Measurements from ENCODE around the gene ABI2.

- TF ChIP-seq, protein P1, sequence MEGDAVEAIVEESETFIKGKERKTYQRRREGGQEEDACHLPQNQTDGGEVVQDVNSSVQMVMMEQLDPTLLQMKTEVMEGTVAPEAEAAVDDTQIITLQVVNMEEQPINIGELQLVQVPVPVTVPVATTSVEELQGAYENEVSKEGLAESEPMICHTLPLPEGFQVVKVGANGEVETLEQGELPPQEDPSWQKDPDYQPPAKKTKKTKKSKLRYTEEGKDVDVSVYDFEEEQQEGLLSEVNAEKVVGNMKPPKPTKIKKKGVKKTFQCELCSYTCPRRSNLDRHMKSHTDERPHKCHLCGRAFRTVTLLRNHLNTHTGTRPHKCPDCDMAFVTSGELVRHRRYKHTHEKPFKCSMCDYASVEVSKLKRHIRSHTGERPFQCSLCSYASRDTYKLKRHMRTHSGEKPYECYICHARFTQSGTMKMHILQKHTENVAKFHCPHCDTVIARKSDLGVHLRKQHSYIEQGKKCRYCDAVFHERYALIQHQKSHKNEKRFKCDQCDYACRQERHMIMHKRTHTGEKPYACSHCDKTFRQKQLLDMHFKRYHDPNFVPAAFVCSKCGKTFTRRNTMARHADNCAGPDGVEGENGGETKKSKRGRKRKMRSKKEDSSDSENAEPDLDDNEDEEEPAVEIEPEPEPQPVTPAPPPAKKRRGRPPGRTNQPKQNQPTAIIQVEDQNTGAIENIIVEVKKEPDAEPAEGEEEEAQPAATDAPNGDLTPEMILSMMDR (IDR thresholded peaks at IDR 0.05) = no peak
- no peak for TF ChIP-seq POLR2AphosphoS5 (IDR thresholded peaks at IDR 0.05; ENCODE audit: low read depth, low read length)
- TF ChIP-seq TCF7L2 (IDR thresholded peaks at IDR 0.05; ENCODE audit: low read depth, low read length) = no peak
- TF ChIP-seq SIN3A (IDR thresholded peaks at IDR 0.05; ENCODE audit: borderline replicate concordance, insufficient read depth, low read depth, low read length) = no peak
- TF ChIP-seq, protein P2, sequence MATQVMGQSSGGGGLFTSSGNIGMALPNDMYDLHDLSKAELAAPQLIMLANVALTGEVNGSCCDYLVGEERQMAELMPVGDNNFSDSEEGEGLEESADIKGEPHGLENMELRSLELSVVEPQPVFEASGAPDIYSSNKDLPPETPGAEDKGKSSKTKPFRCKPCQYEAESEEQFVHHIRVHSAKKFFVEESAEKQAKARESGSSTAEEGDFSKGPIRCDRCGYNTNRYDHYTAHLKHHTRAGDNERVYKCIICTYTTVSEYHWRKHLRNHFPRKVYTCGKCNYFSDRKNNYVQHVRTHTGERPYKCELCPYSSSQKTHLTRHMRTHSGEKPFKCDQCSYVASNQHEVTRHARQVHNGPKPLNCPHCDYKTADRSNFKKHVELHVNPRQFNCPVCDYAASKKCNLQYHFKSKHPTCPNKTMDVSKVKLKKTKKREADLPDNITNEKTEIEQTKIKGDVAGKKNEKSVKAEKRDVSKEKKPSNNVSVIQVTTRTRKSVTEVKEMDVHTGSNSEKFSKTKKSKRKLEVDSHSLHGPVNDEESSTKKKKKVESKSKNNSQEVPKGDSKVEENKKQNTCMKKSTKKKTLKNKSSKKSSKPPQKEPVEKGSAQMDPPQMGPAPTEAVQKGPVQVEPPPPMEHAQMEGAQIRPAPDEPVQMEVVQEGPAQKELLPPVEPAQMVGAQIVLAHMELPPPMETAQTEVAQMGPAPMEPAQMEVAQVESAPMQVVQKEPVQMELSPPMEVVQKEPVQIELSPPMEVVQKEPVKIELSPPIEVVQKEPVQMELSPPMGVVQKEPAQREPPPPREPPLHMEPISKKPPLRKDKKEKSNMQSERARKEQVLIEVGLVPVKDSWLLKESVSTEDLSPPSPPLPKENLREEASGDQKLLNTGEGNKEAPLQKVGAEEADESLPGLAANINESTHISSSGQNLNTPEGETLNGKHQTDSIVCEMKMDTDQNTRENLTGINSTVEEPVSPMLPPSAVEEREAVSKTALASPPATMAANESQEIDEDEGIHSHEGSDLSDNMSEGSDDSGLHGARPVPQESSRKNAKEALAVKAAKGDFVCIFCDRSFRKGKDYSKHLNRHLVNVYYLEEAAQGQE (IDR thresholded peaks at IDR 0.05; ENCODE audit: insufficient read depth in 1 of 2, low read depth in 2 of 2, low read length in 1 of 2) = no peak
Observed at GRCh38 chr2:203480623-203481022, 152.4 kb downstream of the ABI2 start.
